ENCODE measurements around the gene METTL25B.

The METTL25B gene

DNA sequence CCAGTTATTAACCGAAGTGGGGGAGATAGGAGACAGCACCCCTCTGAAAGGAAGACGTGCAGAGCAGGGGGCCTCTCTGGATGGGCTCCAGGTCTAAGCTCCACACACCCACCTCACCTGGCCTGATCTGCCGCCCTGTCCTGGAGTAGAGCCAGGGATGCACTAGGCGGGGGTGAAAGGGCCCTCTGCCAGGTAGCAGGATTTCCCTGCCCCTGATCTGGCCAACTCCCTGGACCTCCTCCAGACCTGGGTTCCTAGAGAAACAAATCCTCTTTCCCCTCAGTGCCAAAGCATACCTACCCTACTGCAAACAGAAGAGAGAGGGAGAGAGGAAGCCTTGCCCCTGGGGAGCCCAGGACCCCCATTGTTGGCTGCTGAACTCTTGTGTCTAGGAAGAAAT, 24.9 kb upstream of the METTL25B start:
- no peak for DNase-seq

GRCh38 chr1:156703741-156704140, 24.5 kb upstream of the METTL25B start:
- DNase-seq, result no peak

- no peak for DNase-seq
Observed at GRCh38 chr1:156704166-156704711, 24.0 kb upstream of the METTL25B start.

DNA sequence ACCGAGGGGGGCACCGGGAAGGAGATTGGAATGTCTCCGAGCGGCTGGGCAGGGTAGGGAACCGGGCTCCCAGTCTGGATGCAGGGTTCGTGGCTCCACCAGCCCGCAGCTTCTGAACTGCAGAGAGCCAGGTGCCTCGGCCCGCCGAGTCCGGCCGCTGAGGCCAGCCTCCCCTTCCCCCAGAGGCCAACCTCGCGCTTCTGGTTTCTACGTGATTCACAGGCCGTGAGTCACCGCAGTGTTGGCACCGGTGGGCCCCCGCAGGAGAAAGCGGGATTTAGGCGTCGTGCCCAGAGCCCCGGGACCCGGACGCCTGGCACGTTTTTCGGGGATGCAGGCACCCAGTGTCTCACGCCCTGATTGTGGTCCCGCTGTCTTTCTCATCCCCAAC, 23.3 kb upstream of the METTL25B start:
- peak; percentile 70 for DNase-seq

- peak; percentile 37 for DNase-seq
Observed at GRCh38 chr1:156705321-156705917, 22.9 kb upstream of the METTL25B start, which contains the start of gene CRABP2. CRABP2 (minus strand) TSS chr1:156705583; CDS start chr1:156705446, 137 bp downstream.

- DNase-seq, result peak; percentile 80
Observed at GRCh38 chr1:156705918-156706656, 22.2 kb upstream of the METTL25B start.

DNA sequence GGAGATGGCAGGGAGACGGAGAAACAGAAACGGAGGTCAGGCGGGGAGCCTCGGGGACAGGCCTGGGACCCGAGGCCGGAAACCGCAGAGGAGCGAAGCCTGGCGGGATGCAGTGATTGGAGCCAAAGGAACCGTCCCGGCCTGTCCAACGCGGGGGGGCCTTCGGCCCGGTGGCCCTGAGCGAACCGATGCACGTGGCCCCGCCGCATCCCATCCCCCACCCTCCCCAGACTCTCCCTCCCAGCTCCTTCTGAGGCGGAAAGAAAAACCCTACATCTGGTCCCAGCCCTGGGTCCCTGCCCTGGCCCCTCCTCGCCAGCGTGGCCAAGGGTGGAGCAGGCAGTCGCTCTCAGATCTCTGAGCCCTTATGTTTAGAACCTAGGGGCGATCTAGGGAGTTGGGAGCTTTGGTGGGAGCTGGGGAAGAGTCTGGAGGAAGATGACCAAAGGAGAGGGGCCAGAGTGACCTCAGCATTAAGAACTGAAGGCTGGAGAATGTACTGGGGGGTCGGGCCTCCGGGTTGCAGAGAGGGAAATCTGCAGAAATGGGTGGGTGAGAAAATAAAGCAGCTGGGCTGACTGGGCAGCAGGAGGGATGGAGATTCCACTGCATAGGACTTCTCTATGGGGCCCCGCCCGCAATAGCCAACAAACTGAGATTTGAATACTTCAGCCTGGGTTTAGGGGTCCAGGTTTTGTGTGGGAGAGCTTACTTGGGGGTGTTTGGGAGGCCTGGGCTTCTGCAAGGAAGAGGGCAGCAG, 21.4 kb upstream of the METTL25B start:
- no peak for DNase-seq

DNA sequence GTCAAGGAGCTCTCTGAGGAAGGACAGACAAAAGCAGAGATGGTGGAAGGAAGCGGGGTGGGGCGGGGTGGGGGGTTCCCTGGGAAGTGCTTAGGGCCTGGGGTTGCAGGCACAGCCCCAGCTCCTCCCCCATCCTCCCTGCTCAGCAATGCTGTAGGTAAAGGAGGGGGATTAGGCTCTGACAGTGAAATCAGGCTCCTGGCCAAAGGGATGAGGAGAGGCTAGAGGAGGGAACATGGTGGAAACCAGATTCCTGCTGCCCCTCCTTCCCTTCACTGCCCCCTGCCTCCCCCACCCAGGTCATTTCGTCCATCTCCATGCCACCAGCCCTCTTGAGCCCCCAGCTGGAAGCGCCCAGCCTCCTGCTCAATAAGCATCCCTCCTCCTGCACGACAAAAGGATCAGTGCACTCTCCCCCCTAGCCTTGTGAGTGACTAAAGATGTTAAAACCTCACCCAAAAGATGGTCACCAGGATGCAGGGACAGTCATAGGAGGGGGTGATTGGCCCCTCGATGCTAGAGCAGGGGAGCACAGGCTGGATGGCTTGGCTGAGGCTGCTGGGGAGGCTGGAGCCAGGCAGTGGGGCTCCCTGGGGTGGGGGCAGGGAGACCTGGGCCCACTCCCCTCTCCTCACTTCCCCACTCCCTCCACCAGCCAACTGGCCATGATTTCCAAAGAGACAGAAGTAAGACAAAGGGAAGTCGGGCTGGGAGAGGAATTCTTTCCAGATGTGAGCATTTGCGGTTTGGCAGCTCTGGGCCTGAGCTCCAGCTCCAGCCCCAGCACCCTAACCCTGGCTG, 20.7 kb upstream of the METTL25B start:
- no peak for DNase-seq

- DNase-seq, result no peak
Observed at GRCh38 chr1:156708218-156708661, 20.0 kb upstream of the METTL25B start.

- DNase-seq, result no peak
Observed at GRCh38 chr1:156709031-156709430, 19.2 kb upstream of the METTL25B start.

GRCh38 chr1:156709757-156710489, 18.3 kb upstream of the METTL25B start:
- no peak for DNase-seq

GRCh38 chr1:156711011-156711817, 17.1 kb upstream of the METTL25B start:
- no peak for DNase-seq

GRCh38 chr1:156712626-156713025, 15.6 kb upstream of the METTL25B start:
- DNase-seq, result no peak

- DNase-seq, result no peak
Observed at GRCh38 chr1:156714830-156715229, 13.4 kb upstream of the METTL25B start.

DNA sequence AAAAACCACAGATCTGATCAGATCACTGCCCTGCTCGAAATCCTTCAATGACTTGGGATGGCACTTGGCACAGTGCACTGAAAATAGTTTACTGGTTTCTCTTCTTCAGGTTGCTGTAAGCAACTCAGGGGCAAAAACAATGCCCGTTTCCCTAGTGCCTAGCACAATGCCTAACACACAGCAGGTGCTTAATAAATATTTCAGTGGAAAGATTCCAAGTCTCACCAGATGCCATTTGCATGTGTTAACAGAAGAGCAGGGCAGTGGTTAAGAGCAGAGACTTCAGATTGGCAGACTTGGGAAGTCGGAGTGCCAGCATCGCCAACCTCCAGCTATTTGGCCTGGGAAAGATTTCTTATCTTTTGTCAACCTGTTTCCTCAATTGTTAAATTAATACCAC, 10.9 kb upstream of the METTL25B start:
- no peak for DNase-seq

DNA sequence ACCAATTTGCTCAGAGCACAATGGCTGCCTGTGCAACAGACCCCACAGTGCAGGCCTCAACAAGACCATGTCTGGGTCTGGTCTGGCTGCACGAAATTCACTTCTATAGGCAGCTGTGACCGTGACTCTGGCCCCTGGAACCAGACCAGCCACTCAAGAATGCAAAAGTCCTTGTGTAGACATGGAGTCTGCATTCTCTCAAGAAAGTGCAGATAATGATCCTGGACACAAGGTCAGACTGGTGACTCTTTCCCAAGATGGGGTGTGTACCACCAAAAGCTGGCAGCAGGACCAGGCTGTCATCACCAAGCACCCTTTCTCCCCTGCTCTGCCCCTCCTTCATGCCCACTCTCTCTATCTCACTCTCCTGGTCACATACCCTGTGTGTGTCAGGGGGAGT, 7.1 kb upstream of the METTL25B start:
- no peak for DNase-seq

- no peak for DNase-seq
Observed at GRCh38 chr1:156721535-156721934, 6.7 kb upstream of the METTL25B start.

GRCh38 chr1:156725683-156726280, 2.5 kb upstream of the METTL25B start:
- peak; percentile 86 for DNase-seq

GRCh38 chr1:156726549-156727226, 1.6 kb upstream of the METTL25B start:
- DNase-seq, result peak; percentile 70

DNA sequence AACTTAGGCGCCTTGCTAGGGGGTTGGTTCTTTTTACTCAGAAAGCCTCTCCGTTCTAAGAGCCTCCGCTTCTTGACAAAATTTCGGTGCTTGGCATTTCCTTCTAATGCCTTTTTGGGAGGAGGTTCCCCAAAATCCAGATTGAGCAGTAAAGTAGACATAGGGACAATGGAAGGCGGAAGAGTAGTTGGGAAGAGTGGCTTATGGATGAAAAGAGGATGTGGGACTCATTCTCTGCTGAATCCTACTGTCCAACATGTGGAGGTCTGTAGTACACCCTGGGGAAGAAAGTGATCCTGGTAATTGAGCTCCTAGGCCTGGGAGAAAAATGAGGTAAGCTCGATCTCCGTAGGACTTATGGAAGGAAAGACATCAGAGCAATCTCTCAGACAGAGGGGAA, 777 bp upstream of the METTL25B start:
- no peak for DNase-seq

Measured in stimulated activated CD4-positive, alpha-beta T cell treated with anti-CD3 and anti-CD28 coated beads, Interleukin-15, amount 100 ng/mL, for 24 hours (primary cell).